Measurements from ENCODE around the gene SBK2.

SBK2 gene

GRCh38 chr19:55490478-55491432 is 46.2 kb downstream of the SBK2 start:
- Mint-ChIP-seq H3K9me3 (no peaks in the 10 kb centered on the region), H3K36me3 (no peaks in the 10 kb centered on the region), H3K27me3 (peaks cover 57% of the 10 kb centered on the region), H3K27ac (no peak overlapping the region), H3K4me3 (no peak overlapping the region), H3K4me1 (peaks cover 30% of the 10 kb centered on the region)
- ATAC-seq = no peak

- no peak overlapping the region for H3K4me3 Mint-ChIP-seq
- H3K36me3 Mint-ChIP-seq = no peaks in the 10 kb centered on the region
- peaks cover 55% of the 10 kb centered on the region for H3K27me3 Mint-ChIP-seq
- H3K27ac Mint-ChIP-seq = no peak overlapping the region
- no peaks in the 10 kb centered on the region for H3K9me3 Mint-ChIP-seq
- no peak for ATAC-seq
- peaks cover 36% of the 10 kb centered on the region for H3K4me1 Mint-ChIP-seq
Observed at GRCh38 chr19:55489711-55490477, 47.0 kb downstream of the SBK2 start.

GRCh38 chr19:55488986-55489710 is 47.8 kb downstream of the SBK2 start:
- Mint-ChIP-seq H3K4me1 (peaks cover 33% of the 10 kb centered on the region), H3K36me3 (no peaks in the 10 kb centered on the region), H3K9me3 (no peaks in the 10 kb centered on the region), H3K27me3 (peaks cover 48% of the 10 kb centered on the region), H3K4me3 (no peak overlapping the region), H3K27ac (no peak overlapping the region)
- ATAC-seq = no peak

GRCh38 chr19:55487924-55488687 is 48.8 kb downstream of the SBK2 start, which contains the start of gene SSC5D:
Gene SSC5D (plus strand): TSS chr19:55488436. CDS start chr19:55488590, 154 bp downstream.
- peaks cover 31% of the 10 kb centered on the region for H3K4me1 Mint-ChIP-seq
- H3K27ac Mint-ChIP-seq = peak within 1 kb of the TSS; percentile 57
- no peaks in the 10 kb centered on the region for H3K36me3 Mint-ChIP-seq
- H3K27me3 Mint-ChIP-seq = peaks cover 41% of the 10 kb centered on the region
- no peak within 1 kb of the TSS for H3K4me3 Mint-ChIP-seq
- ATAC-seq = no peak
- H3K9me3 Mint-ChIP-seq = no peaks in the 10 kb centered on the region

- Mint-ChIP-seq H3K36me3 (no peaks in the 10 kb centered on the region), H3K9me3 (no peaks in the 10 kb centered on the region), H3K4me1 (peaks cover 31% of the 10 kb centered on the region), H3K27me3 (peaks cover 32% of the 10 kb centered on the region), H3K4me3 (peak overlapping the region; percentile 34), H3K27ac (peak overlapping the region; percentile 57)
- peak; percentile 5 for ATAC-seq
Observed at GRCh38 chr19:55486971-55487923, 49.7 kb downstream of the SBK2 start.

- peaks cover 23% of the 10 kb centered on the region for H3K27me3 Mint-ChIP-seq
- H3K9me3 Mint-ChIP-seq = no peaks in the 10 kb centered on the region
- peak overlapping the region; percentile 78 for H3K4me3 Mint-ChIP-seq
- H3K36me3 Mint-ChIP-seq = no peaks in the 10 kb centered on the region
- peak overlapping the region; percentile 74 for H3K27ac Mint-ChIP-seq
- peak; percentile 4 for ATAC-seq
- H3K4me1 Mint-ChIP-seq = peaks cover 31% of the 10 kb centered on the region
Observed at GRCh38 chr19:55486043-55486970, 50.6 kb downstream of the SBK2 start.

GRCh38 chr19:55485439-55486011 is 51.4 kb downstream of the SBK2 start:
- peak overlapping the region; percentile 74 for H3K27ac Mint-ChIP-seq
- ATAC-seq = no peak
- H3K27me3 Mint-ChIP-seq = peaks cover 16% of the 10 kb centered on the region
- H3K9me3 Mint-ChIP-seq = no peaks in the 10 kb centered on the region
- peaks cover 31% of the 10 kb centered on the region for H3K4me1 Mint-ChIP-seq
- H3K36me3 Mint-ChIP-seq = no peaks in the 10 kb centered on the region
- peak overlapping the region; percentile 79 for H3K4me3 Mint-ChIP-seq

GRCh38 chr19:55484593-55485438 is 52.1 kb downstream of the SBK2 start, which contains the start of gene NAT14:
Gene NAT14 (plus strand): TSS chr19:55485188. CDS start chr19:55485709, 521 bp downstream.
- peaks cover 11% of the 10 kb centered on the region for H3K27me3 Mint-ChIP-seq
- peak within 1 kb of the TSS; percentile 74 for H3K27ac Mint-ChIP-seq
- peak; percentile 64 for ATAC-seq
- H3K36me3 Mint-ChIP-seq = peaks cover 3% of the 10 kb centered on the region
- no peaks in the 10 kb centered on the region for H3K9me3 Mint-ChIP-seq
- peak within 1 kb of the TSS; percentile 79 for H3K4me3 Mint-ChIP-seq
- peaks cover 34% of the 10 kb centered on the region for H3K4me1 Mint-ChIP-seq

GRCh38 chr19:55483706-55484592 is 53.0 kb downstream of the SBK2 start:
- peaks cover 43% of the 10 kb centered on the region for H3K4me1 Mint-ChIP-seq
- H3K9me3 Mint-ChIP-seq = no peaks in the 10 kb centered on the region
- H3K4me3 Mint-ChIP-seq = peak overlapping the region; percentile 79
- H3K27ac Mint-ChIP-seq = peak overlapping the region; percentile 74
- no peak for ATAC-seq
- H3K36me3 Mint-ChIP-seq = peaks cover 12% of the 10 kb centered on the region
- H3K27me3 Mint-ChIP-seq = peaks cover 10% of the 10 kb centered on the region

- ATAC-seq = no peak
- peaks cover 46% of the 10 kb centered on the region for H3K4me1 Mint-ChIP-seq
- no peaks in the 10 kb centered on the region for H3K9me3 Mint-ChIP-seq
- no peak overlapping the region for H3K27ac Mint-ChIP-seq
- peaks cover 2% of the 10 kb centered on the region for H3K27me3 Mint-ChIP-seq
- no peak overlapping the region for H3K4me3 Mint-ChIP-seq
- H3K36me3 Mint-ChIP-seq = peaks cover 20% of the 10 kb centered on the region
Observed at GRCh38 chr19:55482967-55483705, 53.8 kb downstream of the SBK2 start.
